ENCODE results near the gene GRIP2.

GRIP2 gene

DNA sequence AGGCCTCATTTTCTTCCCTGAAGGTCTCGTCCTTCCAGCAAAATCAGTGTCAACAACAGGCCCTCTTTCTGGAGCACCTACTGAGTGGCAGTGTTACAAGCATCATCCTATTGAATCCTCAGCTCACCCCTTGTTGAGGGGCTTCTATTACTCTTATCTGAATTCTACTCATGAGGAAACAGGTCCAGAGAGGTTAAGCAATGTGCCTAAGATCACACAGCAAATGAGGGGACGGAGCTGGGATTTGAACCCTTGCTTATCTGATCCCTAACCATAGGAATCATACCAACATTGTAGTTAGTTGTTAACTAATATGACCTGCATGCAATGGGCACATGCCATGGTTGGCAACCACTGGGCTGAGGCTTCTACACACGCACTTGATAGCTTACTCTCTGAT, 74.7 kb downstream of the GRIP2 start:
- no peak for DNase-seq
- ATAC-seq: no peak

GRCh38 chr3:14464521-14464920, 75.6 kb downstream of the GRIP2 start:
- no peak for ATAC-seq
- no peak for DNase-seq

GRCh38 chr3:14464141-14464465, 76.0 kb downstream of the GRIP2 start:
- no peak for ATAC-seq
- no peak for DNase-seq

DNA sequence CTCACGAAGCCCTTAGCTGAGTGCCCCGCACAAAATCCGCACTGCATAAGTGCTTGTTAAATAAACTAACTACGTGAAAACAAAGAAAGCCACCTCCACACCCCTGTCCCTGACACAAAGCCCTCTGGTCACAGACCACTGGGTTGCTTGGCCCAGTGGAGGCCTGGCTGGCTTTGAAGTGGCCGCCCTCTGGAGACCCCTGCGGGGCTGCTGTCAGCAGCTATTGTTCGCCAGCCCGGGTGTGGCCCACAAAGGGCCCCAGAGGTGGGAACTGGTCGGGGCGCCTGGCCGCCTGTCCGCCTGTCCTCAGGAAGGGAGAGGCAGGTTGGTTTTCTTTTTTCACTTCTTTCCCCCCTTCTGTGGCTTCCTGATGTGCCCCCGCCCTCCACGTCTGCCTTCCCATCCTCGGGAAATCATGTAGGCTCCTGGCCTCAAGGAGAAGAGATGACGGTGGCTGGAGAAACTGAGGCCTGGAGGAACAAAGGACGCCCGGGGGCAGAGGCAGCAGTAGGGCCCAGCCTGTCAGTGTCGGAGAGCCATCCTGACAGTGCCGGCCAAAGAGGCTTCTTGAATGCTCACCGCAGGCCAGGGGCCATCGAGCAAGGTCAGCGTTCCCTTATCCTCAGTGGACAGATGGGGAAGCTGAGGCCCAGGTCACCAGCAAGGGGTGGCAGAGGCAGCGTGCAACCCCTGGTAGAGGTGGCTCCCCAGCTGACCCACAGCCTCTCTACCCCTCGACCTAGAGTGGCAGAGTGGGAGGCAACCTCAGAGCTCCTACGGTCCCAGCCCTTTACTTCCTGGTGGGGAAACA, 76.6 kb downstream of the GRIP2 start:
- DNase-seq (no peak), ATAC-seq (no peak)

GRCh38 chr3:14462738-14463137, 77.4 kb downstream of the GRIP2 start:
- peak; percentile 73 for ATAC-seq
- peak; percentile 27 for DNase-seq

- DNase-seq (peak; percentile 22), ATAC-seq (no peak)
Measured at GRCh38 chr3:14461748-14462324, 78.3 kb downstream of the GRIP2 start.

DNA sequence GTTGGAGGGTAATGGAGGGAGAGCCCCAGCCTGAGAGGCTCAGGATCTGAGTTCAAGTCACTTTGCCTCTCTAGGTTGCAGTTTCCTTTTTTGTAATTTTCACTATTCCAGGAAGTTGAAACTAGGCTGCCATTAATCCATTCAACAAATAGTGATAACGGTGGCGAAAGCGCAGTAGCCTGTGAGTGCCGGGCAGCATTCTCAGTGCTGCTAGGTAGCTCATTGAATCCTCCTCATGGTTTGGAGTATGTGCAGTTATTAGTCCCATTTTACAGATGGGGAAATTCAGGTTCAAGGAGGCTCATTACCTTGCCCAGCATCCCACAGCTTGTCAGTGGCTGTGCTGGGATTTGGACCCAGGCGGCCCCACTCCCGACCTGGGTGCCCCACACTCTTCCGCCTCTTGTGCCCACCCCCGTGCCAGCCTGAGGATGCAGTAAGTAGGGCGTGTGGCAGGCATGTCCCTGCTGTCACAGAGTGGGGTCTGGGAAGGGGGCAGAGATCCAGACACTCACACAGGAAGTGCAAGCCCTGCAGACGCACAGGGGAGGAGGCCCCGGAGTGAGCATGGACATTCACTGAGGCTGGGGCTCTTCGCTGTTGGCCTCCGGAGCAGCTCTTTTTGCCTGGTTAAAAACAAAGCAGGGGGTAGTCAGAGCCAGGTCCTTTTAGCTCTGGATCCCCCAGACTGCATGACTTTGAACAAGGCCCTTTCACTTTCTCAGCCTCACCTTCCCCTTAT, 79.0 kb downstream of the GRIP2 start:
- ATAC-seq (no peak), DNase-seq (no peak)

GRCh38 chr3:14460342-14461005, 79.7 kb downstream of the GRIP2 start:
- ATAC-seq: no peak

DNA sequence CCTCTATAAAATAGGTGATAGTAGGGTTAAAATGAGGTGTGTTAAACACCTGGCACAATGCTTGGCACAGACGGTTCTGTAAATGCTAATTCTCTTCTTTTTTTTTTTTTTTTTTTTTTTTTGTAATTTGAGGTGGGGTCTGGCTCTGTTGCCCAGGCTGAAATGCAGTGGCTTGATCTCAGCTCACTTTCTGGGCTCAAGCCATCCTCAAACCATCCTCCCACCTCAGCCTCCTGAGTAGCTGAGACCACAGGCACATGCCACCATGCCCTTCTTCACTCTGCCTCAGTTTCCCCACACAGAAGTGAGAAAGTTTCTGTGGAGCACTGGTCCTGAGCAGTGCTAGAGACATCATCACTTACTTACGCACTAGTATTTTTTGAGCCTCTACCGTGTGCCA, 80.4 kb downstream of the GRIP2 start:
- DNase-seq: no peak

More at GRCh38 chr3:14460342-14461005, 79.7 kb downstream of the GRIP2 start:
- DNase-seq: no peak

GRCh38 chr3:14459384-14459783, 80.8 kb downstream of the GRIP2 start:
- DNase-seq (no peak), ATAC-seq (no peak)

More for the DNA sequence above, 80.4 kb downstream of the GRIP2 start:
- ATAC-seq: no peak

GRCh38 chr3:14458434-14459275, 81.5 kb downstream of the GRIP2 start:
- no peak for DNase-seq
- ATAC-seq: peak; percentile 35

- no peak for ATAC-seq
- no peak for DNase-seq
Measured at GRCh38 chr3:14457999-14458398, 82.1 kb downstream of the GRIP2 start.

- ATAC-seq: no peak
- no peak for DNase-seq
Measured at GRCh38 chr3:14457481-14457880, 82.7 kb downstream of the GRIP2 start.

GRCh38 chr3:14456794-14457193, 83.3 kb downstream of the GRIP2 start:
- no peak for ATAC-seq
- DNase-seq: no peak

GRCh38 chr3:14455571-14456317, 84.4 kb downstream of the GRIP2 start:
- DNase-seq (no peak), ATAC-seq (no peak)

DNA sequence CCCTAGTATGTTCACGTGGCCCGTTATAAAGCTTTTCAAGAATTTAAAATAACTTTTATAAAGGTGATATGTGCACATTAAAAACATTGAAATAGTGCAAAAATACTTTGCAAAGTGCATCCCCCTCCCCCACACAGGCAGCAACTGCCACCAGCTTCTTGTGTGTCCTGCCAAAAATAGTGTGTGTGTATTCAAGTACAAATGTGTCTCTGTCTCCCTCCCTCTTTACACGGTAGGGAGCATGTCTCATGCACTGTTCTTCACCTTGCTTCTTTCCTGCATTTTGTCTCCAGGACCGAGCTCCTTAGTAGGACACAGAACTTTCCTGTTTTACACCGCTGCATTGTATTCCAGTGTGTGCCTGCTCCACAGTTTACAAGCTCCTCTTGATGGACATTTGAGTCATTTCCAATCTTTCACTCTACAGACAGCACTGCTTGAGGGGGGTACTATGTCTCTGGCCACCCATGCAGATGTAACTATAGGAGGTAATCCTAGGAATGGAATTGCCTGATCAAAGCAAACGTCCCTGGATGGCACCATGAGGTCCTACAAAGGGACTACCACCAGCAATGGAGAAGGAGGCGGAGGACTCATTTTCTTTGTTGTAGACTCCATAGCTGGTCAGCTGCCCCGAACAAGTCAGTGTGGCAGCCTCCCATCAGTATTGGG, 85.4 kb downstream of the GRIP2 start:
- DNase-seq (no peak), ATAC-seq (no peak)

DNA sequence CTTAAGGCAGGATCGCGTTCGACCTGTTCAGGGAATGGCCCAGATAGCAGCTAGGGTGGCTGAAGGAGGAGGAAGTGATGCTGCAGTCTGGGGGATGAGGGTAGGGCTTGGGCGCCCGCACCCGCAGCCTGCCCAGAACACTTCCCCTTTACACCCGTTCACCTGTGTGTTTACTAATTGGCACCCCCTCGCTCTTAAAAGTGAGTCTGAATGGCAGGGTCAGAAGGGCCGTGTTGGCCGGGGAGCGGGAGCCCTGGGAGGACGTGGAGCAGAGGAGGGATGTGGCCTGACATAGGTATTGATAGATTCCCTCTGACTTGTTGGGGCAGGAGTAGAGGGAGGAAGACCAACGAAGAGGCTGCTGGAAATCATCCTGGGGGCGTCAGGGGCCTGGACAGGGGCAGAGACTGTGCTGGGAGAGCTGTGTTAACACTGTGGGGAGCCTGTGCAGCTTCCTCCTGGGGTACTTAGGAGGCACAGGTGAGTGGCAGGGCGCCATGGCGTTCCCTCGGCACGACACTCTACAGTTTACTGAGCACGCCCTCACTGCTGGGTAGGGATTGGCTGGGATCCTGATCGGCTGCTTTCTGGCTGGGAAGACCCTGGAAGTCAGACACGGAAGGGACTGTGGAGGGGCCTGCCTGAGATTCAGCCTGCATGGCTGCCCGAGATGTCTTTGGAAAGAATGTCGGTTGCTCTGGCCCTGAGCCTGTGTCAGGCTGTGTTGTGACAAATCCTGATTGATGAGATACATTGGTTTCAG, 86.1 kb downstream of the GRIP2 start:
- no peak for DNase-seq
- ATAC-seq: no peak

GRCh38 chr3:14452740-14453710, 87.1 kb downstream of the GRIP2 start:
- ATAC-seq: no peak
- DNase-seq: no peak

Data from stimulated activated naive CD8-positive, alpha-beta T cell treated with anti-CD3 and anti-CD28 coated beads, Interleukin-15, Interleukin-2, amounts not matched to agents 100 U/mL and 50 U/mL, for 24 hours (primary cell).